Measurements from ENCODE around the gene ZC3H15.
"Not testable (repeated sequence)": the region's sequence is repeated elsewhere in the genome, so short reads cannot be mapped to it uniquely, and the experiment has no call there.

ZC3H15 gene

GRCh38 chr2:186466743-186467142, 19.3 kb upstream of the ZC3H15 start:
- no peaks in the 10 kb centered on the region for H3K36me3 ChIP-seq (ENCODE audit: insufficient read depth, low read depth, low read length)
- H3K4me1 ChIP-seq (ENCODE audit: insufficient read depth, low read length): no peaks in the 10 kb centered on the region
- no peak overlapping the region for H3K9ac ChIP-seq (ENCODE audit: low read depth, low read length)
- H3K27ac ChIP-seq (ENCODE audit: low read length): no peak overlapping the region
- no peaks in the 10 kb centered on the region for H3K27me3 ChIP-seq (ENCODE audit: insufficient read depth, low read length)
- peaks cover 7% of the 10 kb centered on the region; the same call in 1 of the 2 replicates for H3K9me3 ChIP-seq (ENCODE audit: insufficient read depth, low read depth, low read length)
- H3K4me3 ChIP-seq (ENCODE audit: low read length): no peak overlapping the region

- Histone ChIP-seq H3K27me3 (ENCODE audit: insufficient read depth, low read length) (no peaks in the 10 kb centered on the region), H3K4me3 (ENCODE audit: low read length) (no peak overlapping the region), H3K27ac (ENCODE audit: low read length) (no peak overlapping the region), H3K9ac (ENCODE audit: low read depth, low read length) (no peak overlapping the region), H3K36me3 (ENCODE audit: insufficient read depth, low read depth, low read length) (no peaks in the 10 kb centered on the region), H3K4me1 (ENCODE audit: insufficient read depth, low read length) (no peaks in the 10 kb centered on the region), H3K9me3 (ENCODE audit: insufficient read depth, low read depth, low read length) (peaks cover 7% of the 10 kb centered on the region; the same call in 1 of the 2 replicates)
Measured at GRCh38 chr2:186467421-186467820, 18.6 kb upstream of the ZC3H15 start.

- H3K4me1 ChIP-seq (ENCODE audit: insufficient read depth, low read length); H3K9ac ChIP-seq (ENCODE audit: low read depth, low read length); H3K4me3 ChIP-seq (ENCODE audit: low read length); H3K27me3 ChIP-seq (ENCODE audit: insufficient read depth, low read length); H3K9me3 ChIP-seq (ENCODE audit: insufficient read depth, low read depth, low read length); H3K27ac ChIP-seq (ENCODE audit: low read length); H3K36me3 ChIP-seq (ENCODE audit: insufficient read depth, low read depth, low read length): not testable (repeated sequence)
Measured at GRCh38 chr2:186472722-186473493, 13.2 kb upstream of the ZC3H15 start.

- H3K27ac ChIP-seq (ENCODE audit: low read length); H3K4me3 ChIP-seq (ENCODE audit: low read length); H3K4me1 ChIP-seq (ENCODE audit: insufficient read depth, low read length): not testable (repeated sequence)
Measured at GRCh38 chr2:186474239-186474638, 11.8 kb upstream of the ZC3H15 start.

GRCh38 chr2:186477790-186478189, 8.3 kb upstream of the ZC3H15 start:
- Histone ChIP-seq H3K4me1 (ENCODE audit: insufficient read depth, low read length) (no peaks in the 10 kb centered on the region), H3K9ac (ENCODE audit: low read depth, low read length) (no peak overlapping the region), H3K4me3 (ENCODE audit: low read length) (no peak overlapping the region), H3K9me3 (ENCODE audit: insufficient read depth, low read depth, low read length) (no peaks in the 10 kb centered on the region), H3K27ac (ENCODE audit: low read length) (no peak overlapping the region), H3K36me3 (ENCODE audit: insufficient read depth, low read depth, low read length) (no peaks in the 10 kb centered on the region), H3K27me3 (ENCODE audit: insufficient read depth, low read length) (no peaks in the 10 kb centered on the region)

More at GRCh38 chr2:186474239-186474638, 11.8 kb upstream of the ZC3H15 start:
- not testable (repeated sequence) for H3K27me3 ChIP-seq (ENCODE audit: insufficient read depth, low read length); H3K9me3 ChIP-seq (ENCODE audit: insufficient read depth, low read depth, low read length); H3K9ac ChIP-seq (ENCODE audit: low read depth, low read length); H3K36me3 ChIP-seq (ENCODE audit: insufficient read depth, low read depth, low read length)

- Histone ChIP-seq H3K36me3 (ENCODE audit: insufficient read depth, low read depth, low read length) (no peaks in the 10 kb centered on the region), H3K27me3 (ENCODE audit: insufficient read depth, low read length) (no peaks in the 10 kb centered on the region), H3K27ac (ENCODE audit: low read length) (no peak overlapping the region), H3K9ac (ENCODE audit: low read depth, low read length) (no peak overlapping the region), H3K4me3 (ENCODE audit: low read length) (no peak overlapping the region), H3K9me3 (ENCODE audit: insufficient read depth, low read depth, low read length) (no peaks in the 10 kb centered on the region), H3K4me1 (ENCODE audit: insufficient read depth, low read length) (peaks cover 3% of the 10 kb centered on the region; the same call in 1 of the 2 replicates)
Measured at GRCh38 chr2:186480991-186481390, 5.1 kb upstream of the ZC3H15 start.

GRCh38 chr2:186484062-186484735, 1.9 kb upstream of the ZC3H15 start:
- no peaks in the 10 kb centered on the region for H3K36me3 ChIP-seq (ENCODE audit: insufficient read depth, low read depth, low read length)
- H3K4me1 ChIP-seq (ENCODE audit: insufficient read depth, low read length): peaks cover 6% of the 10 kb centered on the region; the same call in 1 of the 2 replicates
- no peak overlapping the region for H3K27ac ChIP-seq (ENCODE audit: low read length)
- peak overlapping the region; percentile 99; the same call in 1 of the 2 replicates for H3K4me3 ChIP-seq (ENCODE audit: low read length)
- H3K9ac ChIP-seq (ENCODE audit: low read depth, low read length): no peak overlapping the region
- no peaks in the 10 kb centered on the region for H3K27me3 ChIP-seq (ENCODE audit: insufficient read depth, low read length)
- no peaks in the 10 kb centered on the region for H3K9me3 ChIP-seq (ENCODE audit: insufficient read depth, low read depth, low read length)

- peaks cover 6% of the 10 kb centered on the region; the same call in 1 of the 2 replicates for H3K4me1 ChIP-seq (ENCODE audit: insufficient read depth, low read length)
- no peaks in the 10 kb centered on the region for H3K36me3 ChIP-seq (ENCODE audit: insufficient read depth, low read depth, low read length)
- H3K9ac ChIP-seq (ENCODE audit: low read depth, low read length): peak overlapping the region; percentile 97
- H3K4me3 ChIP-seq (ENCODE audit: low read length): peak overlapping the region; percentile 99
- peak overlapping the region; percentile 81 for H3K27ac ChIP-seq (ENCODE audit: low read length)
- H3K27me3 ChIP-seq (ENCODE audit: insufficient read depth, low read length): no peaks in the 10 kb centered on the region
- H3K9me3 ChIP-seq (ENCODE audit: insufficient read depth, low read depth, low read length): no peaks in the 10 kb centered on the region
Measured at GRCh38 chr2:186485576-186485870, 537 bp upstream of the ZC3H15 start.

GRCh38 chr2:186486651-186487647, 889 bp downstream of the ZC3H15 start:
- Histone ChIP-seq H3K9me3 (ENCODE audit: insufficient read depth, low read depth, low read length) (no peaks in the 10 kb centered on the region), H3K9ac (ENCODE audit: low read depth, low read length) (peak overlapping the region; percentile 97), H3K4me3 (ENCODE audit: low read length) (peak overlapping the region; percentile 99), H3K36me3 (ENCODE audit: insufficient read depth, low read depth, low read length) (no peaks in the 10 kb centered on the region), H3K27ac (ENCODE audit: low read length) (peak overlapping the region; percentile 88), H3K27me3 (ENCODE audit: insufficient read depth, low read length) (no peaks in the 10 kb centered on the region), H3K4me1 (ENCODE audit: insufficient read depth, low read length) (peaks cover 9% of the 10 kb centered on the region; the same call in 1 of the 2 replicates)

GRCh38 chr2:186493564-186494085, 7.6 kb downstream of the ZC3H15 start:
- H3K9me3 ChIP-seq (ENCODE audit: insufficient read depth, low read depth, low read length): no peaks in the 10 kb centered on the region
- peaks cover 36% of the 10 kb centered on the region for H3K36me3 ChIP-seq (ENCODE audit: insufficient read depth, low read depth, low read length)
- no peak overlapping the region for H3K4me3 ChIP-seq (ENCODE audit: low read length)
- no peak overlapping the region for H3K27ac ChIP-seq (ENCODE audit: low read length)
- H3K4me1 ChIP-seq (ENCODE audit: insufficient read depth, low read length): peaks cover 4% of the 10 kb centered on the region; the same call in 1 of the 2 replicates
- H3K9ac ChIP-seq (ENCODE audit: low read depth, low read length): no peak overlapping the region
- H3K27me3 ChIP-seq (ENCODE audit: insufficient read depth, low read length): no peaks in the 10 kb centered on the region

- no peaks in the 10 kb centered on the region for H3K9me3 ChIP-seq (ENCODE audit: insufficient read depth, low read depth, low read length)
- no peak overlapping the region for H3K27ac ChIP-seq (ENCODE audit: low read length)
- H3K36me3 ChIP-seq (ENCODE audit: insufficient read depth, low read depth, low read length): peaks cover 63% of the 10 kb centered on the region
- H3K9ac ChIP-seq (ENCODE audit: low read depth, low read length): no peak overlapping the region
- H3K4me1 ChIP-seq (ENCODE audit: insufficient read depth, low read length): peaks cover 8% of the 10 kb centered on the region; the same call in 1 of the 2 replicates
- H3K27me3 ChIP-seq (ENCODE audit: insufficient read depth, low read length): no peaks in the 10 kb centered on the region
- H3K4me3 ChIP-seq (ENCODE audit: low read length): no peak overlapping the region
Measured at GRCh38 chr2:186496401-186496800, 10.3 kb downstream of the ZC3H15 start.

Measured in iPS-20b (cell line).